ENCODE results near the gene RIOK3.
"Not testable (repeated sequence)": the region's sequence is repeated elsewhere in the genome, so short reads cannot be mapped to it uniquely, and the experiment has no call there.

Gene RIOK3

GRCh38 chr18:23489586-23489985, 36.5 kb downstream of the RIOK3 start:
- not testable (repeated sequence) for H3K27ac ChIP-seq

GRCh38 chr18:23493654-23494053, 40.6 kb downstream of the RIOK3 start:
- Histone ChIP-seq H3K27ac (no peak overlapping the region), H3K4me3 (no peak overlapping the region)

More at GRCh38 chr18:23489586-23489985, 36.5 kb downstream of the RIOK3 start:
- H3K4me3 ChIP-seq = not testable (repeated sequence)

- no peak overlapping the region for H3K27ac ChIP-seq
- H3K4me3 ChIP-seq = no peak overlapping the region
These were observed 41.9 kb downstream of the RIOK3 start for GRCh38 chr18:23494992-23495391.

- Histone ChIP-seq H3K27ac (no peak overlapping the region), H3K4me3 (no peak overlapping the region)
These were observed 42.8 kb downstream of the RIOK3 start for GRCh38 chr18:23495723-23496440.

GRCh38 chr18:23498117-23498516, 45.0 kb downstream of the RIOK3 start:
- no peak overlapping the region for H3K27ac ChIP-seq

GRCh38 chr18:23498877-23499276, 45.8 kb downstream of the RIOK3 start:
- H3K27ac ChIP-seq = no peak overlapping the region
- no peak overlapping the region for H3K4me3 ChIP-seq

More at GRCh38 chr18:23498117-23498516, 45.0 kb downstream of the RIOK3 start:
- no peak overlapping the region for H3K4me3 ChIP-seq

- H3K27ac ChIP-seq = no peak overlapping the region
- no peak overlapping the region for H3K4me3 ChIP-seq
These were observed 46.2 kb downstream of the RIOK3 start for GRCh38 chr18:23499291-23499781.

- no peak overlapping the region for H3K27ac ChIP-seq
These were observed 48.5 kb downstream of the RIOK3 start for GRCh38 chr18:23501626-23502025.

GRCh38 chr18:23502516-23503037, 49.5 kb downstream of the RIOK3 start:
- H3K27ac ChIP-seq = peak overlapping the region; percentile 51 to 97 (median 89)
- H3K4me3 ChIP-seq = peak overlapping the region; percentile 68 to 98 (median 94)

More at GRCh38 chr18:23501626-23502025, 48.5 kb downstream of the RIOK3 start:
- no peak overlapping the region for H3K4me3 ChIP-seq

- peak within 1 kb of the TSS; percentile 65 to 97 (median 89) for H3K27ac ChIP-seq
- peak within 1 kb of the TSS; percentile 68 to 98 (median 94) for H3K4me3 ChIP-seq
These were observed 50.2 kb downstream of the RIOK3 start, which contains the start of gene RMC1 for GRCh38 chr18:23503038-23503962. Gene RMC1, plus strand, starts transcription at chr18:23503511. Its CDS starts 108 bp downstream, at chr18:23503619.

GRCh38 chr18:23503963-23504344, 50.9 kb downstream of the RIOK3 start:
- Histone ChIP-seq H3K27ac (peak overlapping the region in 19 of 21 experiments; percentile 65 to 97 (median 89)), H3K4me3 (peak overlapping the region; percentile 68 to 98 (median 94))

GRCh38 chr18:23504720-23505119, 51.6 kb downstream of the RIOK3 start:
- peak overlapping the region in 4 of 7 experiments; percentile 69 to 98 (median 86) for H3K4me3 ChIP-seq
- peak overlapping the region in 7 of 21 experiments; percentile 79 to 96 (median 92) for H3K27ac ChIP-seq

- Histone ChIP-seq H3K4me3 (no peak overlapping the region), H3K27ac (no peak overlapping the region)
These were observed 53.3 kb downstream of the RIOK3 start for GRCh38 chr18:23506393-23506792.

GRCh38 chr18:23510923-23511322, 57.8 kb downstream of the RIOK3 start:
- not testable (repeated sequence) for H3K27ac ChIP-seq, H3K4me3 ChIP-seq

- H3K4me3 ChIP-seq = not testable (repeated sequence)
- peak overlapping the region in 1 of 21 experiments; percentile 55 for H3K27ac ChIP-seq
These were observed 59.1 kb downstream of the RIOK3 start for GRCh38 chr18:23512216-23512615.

- peak overlapping the region in 1 of 21 experiments; percentile 55 for H3K27ac ChIP-seq
- H3K4me3 ChIP-seq = no peak overlapping the region
These were observed 59.6 kb downstream of the RIOK3 start for GRCh38 chr18:23512641-23513040.

GRCh38 chr18:23515911-23516546, 62.9 kb downstream of the RIOK3 start:
- H3K4me3 ChIP-seq = no peak overlapping the region
- no peak overlapping the region for H3K27ac ChIP-seq

GRCh38 chr18:23519734-23520133, 66.6 kb downstream of the RIOK3 start:
- Histone ChIP-seq H3K4me3 (no peak overlapping the region), H3K27ac (no peak overlapping the region)

- no peak overlapping the region for H3K4me3 ChIP-seq
- H3K27ac ChIP-seq = peak overlapping the region in 4 of 21 experiments; percentile 20 to 57 (median 53)
These were observed 68.2 kb downstream of the RIOK3 start for GRCh38 chr18:23521271-23521670.
